ENCODE data around the gene SMYD3.

Gene SMYD3

GRCh38 chr1:246515390-246516005, 8.4 kb upstream of the SMYD3 start:
- DNase-seq: no peak

DNA sequence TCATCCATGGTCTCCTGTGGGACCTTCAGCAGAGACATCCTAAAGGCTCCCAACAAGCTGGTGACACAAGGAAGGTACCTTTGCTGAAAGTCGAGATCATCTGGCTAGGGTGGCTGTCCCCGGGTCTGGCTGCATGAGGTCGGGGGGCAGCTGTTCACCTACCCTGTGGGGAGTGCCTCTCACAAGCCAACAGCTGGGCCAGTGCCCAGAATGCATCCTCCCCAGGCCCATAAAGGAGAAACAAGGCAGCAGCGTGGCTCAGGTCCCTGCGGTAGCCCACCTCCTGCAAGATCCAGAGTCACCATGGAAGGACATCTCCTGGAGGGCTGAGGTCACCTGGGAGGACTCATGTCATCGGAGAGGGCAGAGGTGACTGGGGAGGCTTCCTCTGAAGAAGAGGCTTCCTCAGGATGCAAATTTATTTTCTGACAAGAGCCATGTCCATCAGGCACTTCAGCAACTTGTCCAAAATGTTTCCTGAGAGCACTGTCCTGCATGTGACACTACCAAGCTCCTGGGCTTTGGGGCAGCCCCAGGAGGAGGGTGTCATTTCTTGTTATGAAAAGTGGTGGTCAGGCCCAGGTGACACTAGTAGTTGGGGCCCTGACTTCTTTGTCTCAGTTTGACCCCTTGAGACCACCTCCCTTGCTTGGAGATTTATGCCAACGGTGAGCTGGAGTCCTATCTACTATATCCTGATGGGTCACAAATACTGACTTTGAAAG, 6.7 kb upstream of the SMYD3 start:
- no peak for DNase-seq

DNA sequence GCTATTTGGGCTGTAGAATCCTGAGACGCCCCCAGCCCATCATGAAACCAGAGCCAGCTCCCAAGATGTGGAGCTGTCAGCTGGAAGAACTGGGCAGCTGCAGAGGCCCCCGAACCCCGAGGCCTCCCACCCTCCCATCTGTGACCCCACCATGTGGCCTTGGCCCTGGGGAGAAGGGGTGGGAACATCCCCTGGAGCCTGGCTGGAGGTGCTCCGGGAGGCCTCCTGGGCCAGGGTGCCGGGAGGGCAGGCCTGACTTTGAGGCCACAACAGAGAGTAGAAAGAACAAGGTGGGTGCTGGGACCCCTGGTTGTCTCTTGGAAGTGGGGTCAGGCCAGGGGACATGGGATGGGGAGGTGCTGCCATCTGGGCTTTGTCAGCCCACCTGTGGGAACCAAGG, 6.0 kb upstream of the SMYD3 start:
- DNase-seq: no peak

- DNase-seq: no peak
These were observed 5.6 kb upstream of the SMYD3 start for GRCh38 chr1:246512635-246513034.

- DNase-seq: no peak
These were observed 5.2 kb upstream of the SMYD3 start for GRCh38 chr1:246512230-246512629.

GRCh38 chr1:246511203-246511602, 4.1 kb upstream of the SMYD3 start:
- no peak for DNase-seq

GRCh38 chr1:246510147-246511030, 3.3 kb upstream of the SMYD3 start:
- no peak for DNase-seq

- DNase-seq: no peak
These were observed 2.0 kb upstream of the SMYD3 start for GRCh38 chr1:246508897-246509688.

DNA sequence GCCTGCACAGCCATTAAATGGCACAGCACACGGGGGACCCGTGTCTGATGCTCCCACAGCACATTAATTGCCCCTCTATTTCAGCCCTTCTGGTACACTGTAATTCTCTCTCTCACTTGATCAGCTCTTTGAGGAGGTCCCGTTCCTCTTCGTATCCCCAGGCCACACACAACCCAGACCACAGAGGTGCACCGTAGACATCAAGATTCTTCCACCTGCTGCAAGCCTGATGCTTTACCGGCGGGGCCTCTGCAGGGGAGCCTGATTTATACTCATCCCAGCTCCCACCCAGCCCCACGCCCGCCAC, 759 bp downstream of the SMYD3 start:
- DNase-seq: no peak

GRCh38 chr1:246503341-246503740, 3.7 kb downstream of the SMYD3 start:
- DNase-seq: peak; percentile 17

GRCh38 chr1:246497331-246497915, 9.7 kb downstream of the SMYD3 start:
- DNase-seq: peak; percentile 14

DNA sequence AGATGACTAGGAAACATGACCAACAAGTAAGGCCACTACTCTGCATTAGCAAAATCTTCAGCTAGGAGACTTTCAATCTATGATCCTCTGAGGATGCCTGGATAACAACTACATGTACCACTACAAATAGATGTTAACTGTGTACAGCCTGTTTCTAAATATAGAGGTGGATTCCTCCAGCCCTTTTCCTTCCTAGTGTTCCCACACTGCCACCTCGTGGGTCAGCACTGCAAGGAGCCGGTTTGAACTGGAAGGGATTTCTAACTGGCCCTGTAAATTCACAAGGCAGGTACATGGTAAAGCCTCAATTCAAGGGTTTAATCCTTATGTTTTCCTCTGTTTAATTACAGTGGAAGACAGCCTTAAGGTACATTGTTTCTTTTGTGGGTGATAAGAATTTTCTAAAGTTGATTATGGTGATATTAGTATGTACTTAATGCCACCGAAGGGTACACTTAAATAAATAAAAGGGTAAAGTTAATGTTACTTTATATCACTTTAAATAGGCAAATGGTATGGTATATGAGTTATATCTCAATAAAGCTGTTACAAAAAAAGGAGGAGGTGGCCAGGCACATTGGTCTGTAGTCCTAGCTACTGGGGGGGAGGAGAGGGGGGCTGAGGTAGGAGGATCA, 14.4 kb downstream of the SMYD3 start:
- peak; percentile 64 for DNase-seq

- no peak for DNase-seq
These were observed 15.5 kb downstream of the SMYD3 start for GRCh38 chr1:246491551-246492053.

GRCh38 chr1:246488674-246489073, 18.4 kb downstream of the SMYD3 start:
- DNase-seq: no peak

DNA sequence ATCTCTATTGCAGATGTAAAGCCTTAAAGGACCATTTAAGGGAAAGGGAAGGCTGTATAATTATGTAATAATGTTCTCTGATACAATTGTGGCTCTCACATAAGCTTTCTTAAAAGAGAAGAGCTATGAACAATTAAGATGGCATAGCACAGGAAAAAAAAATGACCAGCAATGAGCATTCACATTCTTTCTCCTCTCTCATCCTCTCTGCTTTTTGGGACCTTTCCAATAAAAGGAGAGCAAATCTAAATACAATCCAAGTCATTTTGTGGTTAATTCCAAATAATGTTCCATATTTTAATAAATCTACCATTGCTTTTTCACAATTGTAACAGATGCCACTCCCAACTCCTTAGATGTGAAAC, 23.5 kb downstream of the SMYD3 start:
- DNase-seq: no peak

DNA sequence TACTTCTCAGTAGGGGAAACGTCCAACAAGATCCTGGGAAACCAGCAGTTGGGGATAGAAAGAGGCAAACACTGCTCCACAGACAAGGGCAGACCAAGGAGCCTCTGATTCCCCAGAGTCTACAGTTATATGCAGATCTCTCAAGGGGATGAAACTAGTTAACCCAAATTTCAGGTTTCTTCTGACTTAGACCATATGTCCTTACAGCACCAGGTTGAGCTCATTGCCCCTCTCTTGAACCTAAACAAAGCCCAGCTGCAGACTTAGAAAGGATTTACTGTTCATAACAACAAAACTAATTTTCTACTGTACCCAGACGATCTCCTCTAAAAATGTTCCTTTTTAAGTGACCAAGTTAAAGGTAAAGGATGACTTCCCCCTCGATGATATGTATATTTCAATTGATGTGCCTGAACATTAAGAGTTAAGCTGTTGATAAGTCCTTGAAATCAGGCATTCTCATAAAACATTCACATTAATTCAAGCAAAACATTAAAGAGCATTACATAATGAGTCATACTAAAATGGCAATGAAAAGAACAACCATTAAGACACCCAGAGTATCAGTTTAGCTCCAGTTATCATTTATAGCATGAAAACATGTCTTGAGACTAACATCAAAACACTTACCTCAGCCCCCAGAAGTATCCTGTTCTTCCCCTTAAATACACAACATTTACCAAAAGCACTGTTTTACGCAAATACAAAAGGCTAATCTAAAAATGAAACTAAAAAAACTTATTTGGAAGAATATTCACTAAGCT, 24.1 kb downstream of the SMYD3 start:
- DNase-seq: no peak

DNA sequence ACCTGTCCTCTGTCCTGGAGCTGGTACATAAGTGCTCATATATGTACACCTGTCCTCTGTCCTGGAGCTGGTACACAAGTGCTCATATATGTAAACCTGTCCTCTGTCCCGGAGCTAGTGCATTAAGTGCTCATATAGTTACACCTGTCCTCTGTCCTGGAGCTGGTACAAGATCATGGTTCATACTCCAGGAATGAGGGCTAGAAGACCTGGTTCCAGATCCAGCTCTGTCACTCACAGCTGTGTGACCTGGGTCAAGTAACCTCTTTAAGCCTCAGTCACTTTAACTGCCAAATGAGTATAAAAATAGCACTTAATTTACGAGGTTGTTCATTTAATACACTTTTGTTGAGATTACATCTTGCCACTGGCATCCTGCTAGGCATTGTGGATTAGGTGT, 28.0 kb downstream of the SMYD3 start:
- DNase-seq: no peak

DNA sequence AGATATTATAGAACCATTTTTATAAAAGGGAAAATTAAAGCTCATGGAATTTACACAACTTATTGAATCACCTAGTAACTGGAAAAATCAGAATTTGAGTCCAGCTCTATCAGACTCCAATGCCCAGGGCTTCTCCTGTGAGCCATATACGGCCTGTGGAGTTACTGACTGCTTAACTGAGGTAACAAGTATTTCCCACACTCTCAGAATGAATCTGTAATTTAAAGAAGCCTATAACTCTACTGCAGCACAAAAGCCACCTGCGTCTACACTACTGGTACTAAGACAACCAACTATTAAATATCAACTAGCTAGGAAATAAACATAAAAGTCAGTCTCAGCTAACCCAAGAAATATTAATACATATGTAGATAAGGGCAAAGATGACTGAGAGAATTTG, 29.4 kb downstream of the SMYD3 start:
- DNase-seq: no peak

- no peak for DNase-seq
These were observed 30.3 kb downstream of the SMYD3 start for GRCh38 chr1:246476771-246477170.

- DNase-seq: no peak
These were observed 35.4 kb downstream of the SMYD3 start for GRCh38 chr1:246471688-246472087.

- DNase-seq: no peak
These were observed 36.5 kb downstream of the SMYD3 start for GRCh38 chr1:246470585-246470984.
